GM18508 (cell line): ENCODE measurements around the gene AKR1C8.
"Not testable (repeated sequence)": the region's sequence is repeated elsewhere in the genome, so short reads cannot be mapped to it uniquely, and the experiment has no call there.

ENCODE experiments used
- ATAC-seq: cut with Tn5 transposase; IDR thresholded peaks from one replicate; pipeline ENCODE4 v1.9.1; 2021; ENCODE audit warnings: moderate number of reproducible peaks; ENCODE audit not compliant: insufficient read depth, unreplicated experiment

Gene AKR1C8

DNA sequence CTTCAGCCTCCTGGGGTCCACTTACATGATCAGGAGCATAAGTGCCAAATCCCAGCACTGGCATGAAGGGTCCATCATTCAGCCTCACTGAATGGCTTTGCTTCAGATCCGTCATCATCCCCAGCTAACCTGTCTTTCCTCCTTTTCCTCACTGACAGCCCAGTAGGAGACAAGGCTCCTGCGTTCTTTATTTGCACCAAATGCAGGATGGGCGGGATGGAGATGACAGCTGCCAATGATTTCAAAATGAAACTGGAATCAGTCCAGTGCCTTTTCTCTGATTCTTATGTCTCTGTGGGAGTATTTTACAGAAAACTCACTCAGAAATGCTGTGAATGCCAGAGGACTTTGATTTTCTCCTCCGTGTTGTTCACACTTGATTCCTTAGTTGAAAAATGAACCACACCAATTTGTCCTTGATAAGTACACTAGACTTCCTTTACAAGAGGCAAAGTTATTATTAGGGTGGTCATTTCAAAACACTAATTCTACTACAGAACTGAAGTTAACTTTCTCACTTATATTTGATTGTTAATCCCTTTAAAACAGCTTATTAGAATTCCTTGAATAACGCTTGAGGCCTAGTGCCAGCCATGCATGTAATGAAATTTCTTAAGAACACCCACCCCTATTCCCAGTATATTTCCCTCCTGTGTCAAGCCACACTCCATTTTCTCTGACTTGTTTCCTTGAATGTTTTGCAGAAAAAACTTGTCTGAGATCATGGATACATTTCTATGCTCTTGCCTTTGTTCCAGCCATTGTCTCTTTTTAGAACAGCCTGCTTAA lies at the start of gene AKR1C8:
AKR1C8 (minus strand) TSS at position 164 of the 789 bp plus-strand sequence; CDS start at position 118, 46 bp downstream.
- ATAC-seq = no peak

DNA sequence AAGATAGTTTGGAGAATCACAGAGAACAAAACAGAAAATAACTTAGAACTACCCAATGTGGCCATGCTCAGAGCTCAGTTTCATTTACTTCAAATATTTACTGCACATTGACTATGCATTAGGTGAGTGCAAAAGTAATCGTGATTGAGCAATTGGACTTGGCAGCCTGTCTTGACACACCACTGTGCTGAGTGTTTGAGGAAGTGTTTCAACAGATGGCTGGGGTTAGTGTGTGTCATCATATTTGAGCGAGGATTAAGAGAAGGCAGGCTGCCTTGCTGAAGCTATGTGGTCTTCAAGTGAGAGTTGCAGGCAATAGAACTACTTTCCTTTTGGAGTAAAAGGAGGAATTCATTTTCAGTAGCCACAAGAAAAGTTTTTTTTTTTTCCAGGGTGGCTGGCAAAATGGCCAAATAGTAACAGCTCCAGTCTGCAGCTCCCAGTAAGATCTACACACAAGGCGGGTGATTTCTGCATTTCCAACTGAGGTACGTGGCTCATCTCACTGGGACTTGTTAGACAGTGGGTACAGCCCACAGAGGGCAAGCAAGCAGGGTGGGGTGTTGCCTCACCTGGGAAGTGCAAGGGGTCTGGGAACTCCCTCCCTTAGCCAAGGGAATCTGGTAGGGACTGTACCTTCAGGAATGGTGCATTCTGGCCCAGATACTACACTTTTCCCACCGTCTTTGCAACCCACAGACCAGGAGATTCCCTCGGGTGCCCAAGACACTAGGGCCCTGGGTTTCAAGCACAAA lies 49.3 kb upstream of the AKR1C8 start:
- ATAC-seq = no peak

DNA sequence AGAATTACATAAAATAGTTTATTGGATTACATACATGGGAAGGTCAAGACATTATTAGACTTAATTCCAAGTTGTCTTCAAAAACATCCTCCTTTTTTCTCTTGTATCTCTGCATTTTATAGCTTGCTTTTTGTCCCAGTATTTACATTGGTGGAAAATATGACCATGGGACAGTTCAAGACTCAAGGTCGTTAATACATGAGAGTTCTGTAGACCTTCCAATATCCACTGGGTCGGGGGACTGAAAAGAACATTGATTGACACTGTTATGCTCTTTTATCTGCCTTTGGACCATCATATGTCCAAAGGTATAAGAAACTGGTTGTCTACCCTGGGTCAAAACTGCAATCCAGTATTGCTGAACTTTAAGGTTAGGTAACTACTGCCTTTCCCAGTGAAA lies 48.4 kb upstream of the AKR1C8 start:
- no peak for ATAC-seq

DNA sequence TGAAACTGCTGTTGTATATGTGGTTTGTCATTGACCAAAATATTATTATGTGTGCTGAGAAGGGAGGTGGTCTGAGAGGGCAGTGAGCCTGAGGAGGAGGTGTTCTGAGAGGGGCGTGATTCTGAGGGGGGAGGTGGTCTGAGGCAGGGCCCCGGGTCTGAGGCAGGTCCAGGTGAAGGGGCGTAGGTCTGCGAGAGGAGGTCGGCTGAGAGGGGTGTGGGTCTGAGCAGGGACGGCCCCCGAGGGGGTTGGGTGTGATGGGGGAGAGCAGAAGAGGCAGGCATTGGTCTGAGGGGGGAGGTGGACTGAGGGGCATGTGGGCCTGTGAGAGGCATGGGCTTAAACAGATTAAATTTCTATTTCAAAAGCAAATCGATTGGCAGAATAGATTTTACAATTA lies 44.1 kb upstream of the AKR1C8 start:
- ATAC-seq = no peak

DNA sequence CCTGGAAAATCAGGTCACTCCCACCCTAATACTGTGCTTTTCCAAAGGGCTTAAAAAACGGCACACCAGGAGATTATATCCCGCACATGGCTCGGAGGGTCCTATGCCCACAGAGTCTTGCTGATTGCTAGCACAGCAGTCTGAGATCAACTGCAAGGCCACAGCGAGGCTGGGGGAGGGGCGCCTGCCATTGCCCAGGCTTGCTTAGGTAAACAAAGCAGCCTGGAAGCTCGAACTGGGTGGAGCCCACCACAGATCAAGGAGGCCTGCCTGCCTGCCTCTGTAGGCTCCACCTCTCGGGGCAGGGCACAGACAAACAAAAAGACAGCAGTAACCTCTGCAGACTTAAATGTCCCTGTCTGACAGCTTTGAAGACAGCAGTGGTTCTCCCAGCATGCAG lies 38.0 kb upstream of the AKR1C8 start:
- not testable (repeated sequence) for ATAC-seq

DNA sequence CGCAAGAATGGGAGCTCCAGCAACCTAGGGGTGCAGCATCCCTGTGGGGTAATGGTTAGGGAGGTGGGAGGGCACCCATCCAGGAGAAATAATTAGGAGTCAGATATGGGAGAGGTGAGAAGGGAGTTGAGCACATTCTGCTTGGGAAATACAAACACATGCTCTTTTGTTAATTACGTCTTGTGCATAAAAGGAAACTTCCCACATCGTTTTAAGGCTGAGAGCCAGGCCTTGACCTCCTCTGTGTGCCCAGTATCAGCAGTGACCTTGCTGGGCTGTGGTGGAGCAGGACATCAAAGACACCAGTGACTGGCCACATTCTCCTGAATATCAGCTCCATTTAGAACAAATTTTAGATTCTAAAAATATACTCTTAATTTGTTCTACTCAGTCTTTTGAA lies 34.3 kb upstream of the AKR1C8 start:
- no peak for ATAC-seq

DNA sequence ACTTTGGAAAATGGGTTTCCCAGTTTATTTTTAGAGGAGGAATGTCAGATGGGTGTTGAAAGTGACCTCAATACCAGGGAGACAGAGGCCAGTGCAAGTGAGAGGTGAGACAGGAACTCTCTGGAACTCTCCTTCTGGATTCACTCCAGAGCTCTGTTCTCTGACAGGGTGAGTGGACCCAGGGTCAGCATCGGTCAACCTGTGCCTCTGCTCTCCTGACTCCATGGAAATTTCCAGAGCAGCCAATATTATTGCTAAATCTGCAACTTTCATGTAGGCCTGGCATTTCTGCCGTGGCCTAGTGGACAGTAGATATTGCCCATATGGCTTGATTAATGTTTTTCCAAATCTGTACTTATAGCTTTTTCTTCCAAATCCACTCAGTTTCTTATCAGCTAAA lies 31.9 kb upstream of the AKR1C8 start:
- ATAC-seq = no peak

DNA sequence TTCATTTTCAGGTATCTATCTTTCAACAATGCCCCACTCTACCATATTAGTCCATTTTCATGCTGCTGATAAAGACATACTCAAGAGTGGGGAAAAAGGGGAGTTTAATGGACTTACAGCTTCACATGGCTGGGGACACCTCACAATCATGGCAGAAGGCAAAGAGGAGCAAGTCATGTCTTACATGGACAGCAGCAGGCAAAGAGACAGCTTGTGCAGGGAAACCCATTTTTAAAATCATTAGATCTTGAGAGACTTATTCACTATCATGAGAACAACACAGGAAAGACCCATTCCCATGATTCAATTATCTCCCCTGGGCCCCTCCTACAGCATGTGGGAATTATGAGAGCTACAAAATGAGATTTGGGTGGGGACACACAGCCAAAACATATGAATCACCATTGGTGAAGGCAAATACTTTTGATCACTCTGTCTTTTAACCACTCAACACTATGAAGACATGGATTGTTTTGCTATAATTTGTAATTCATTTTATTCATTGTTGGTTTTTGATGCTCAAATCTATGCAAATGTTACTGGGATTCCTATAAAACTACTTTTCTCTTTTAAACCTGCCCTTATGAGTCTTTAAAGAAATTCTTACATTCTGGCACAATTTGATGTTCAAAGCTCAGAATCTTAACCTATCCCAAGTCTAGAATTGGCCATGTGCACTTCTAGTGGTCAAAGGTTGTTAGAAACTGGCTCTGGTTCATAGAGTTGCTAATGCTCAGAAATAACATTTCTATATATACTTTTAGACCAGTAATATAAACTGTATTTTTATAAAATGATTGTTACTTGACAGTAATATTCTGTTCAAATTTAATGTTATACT lies 27.0 kb upstream of the AKR1C8 start:
- no peak for ATAC-seq

DNA sequence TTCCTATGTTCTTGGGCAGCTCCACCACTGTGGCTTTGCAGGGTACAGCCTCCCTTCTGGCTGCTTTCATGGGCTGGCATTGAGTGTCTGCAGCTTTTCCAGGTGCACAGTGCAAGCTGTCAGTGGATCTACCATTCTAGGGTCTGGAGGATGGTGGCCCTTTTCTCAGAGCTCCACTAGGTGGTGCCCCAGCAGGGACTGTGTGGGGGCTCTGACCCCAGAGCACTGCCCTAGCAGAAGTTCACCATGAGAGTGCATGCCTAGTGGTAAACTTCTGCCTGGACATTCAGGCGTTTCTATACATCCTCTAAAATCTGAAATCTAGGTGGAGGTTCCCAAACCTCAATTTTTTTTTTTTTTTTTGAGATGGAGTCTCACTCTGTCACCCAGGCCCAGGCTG lies 25.3 kb upstream of the AKR1C8 start:
- not testable (repeated sequence) for ATAC-seq

DNA sequence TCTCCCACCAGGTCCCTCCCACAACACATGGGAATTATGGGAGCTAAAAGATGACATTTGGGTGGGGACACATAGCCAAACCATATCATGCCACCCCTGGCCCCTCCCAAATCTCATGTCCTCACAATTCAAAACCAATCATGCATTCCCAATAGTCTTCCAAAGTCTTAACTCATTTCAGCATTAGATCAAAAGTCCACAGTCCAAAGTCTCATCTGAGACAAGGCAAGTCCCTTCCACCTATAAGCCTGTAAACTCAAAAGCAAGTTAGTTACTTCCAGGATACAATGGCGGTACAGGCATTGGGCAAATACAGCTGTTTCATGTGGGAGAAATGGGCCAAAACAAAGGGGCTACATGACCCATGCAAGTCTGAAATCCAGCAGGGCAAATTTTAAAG lies 24.8 kb upstream of the AKR1C8 start:
- not testable (repeated sequence) for ATAC-seq

DNA sequence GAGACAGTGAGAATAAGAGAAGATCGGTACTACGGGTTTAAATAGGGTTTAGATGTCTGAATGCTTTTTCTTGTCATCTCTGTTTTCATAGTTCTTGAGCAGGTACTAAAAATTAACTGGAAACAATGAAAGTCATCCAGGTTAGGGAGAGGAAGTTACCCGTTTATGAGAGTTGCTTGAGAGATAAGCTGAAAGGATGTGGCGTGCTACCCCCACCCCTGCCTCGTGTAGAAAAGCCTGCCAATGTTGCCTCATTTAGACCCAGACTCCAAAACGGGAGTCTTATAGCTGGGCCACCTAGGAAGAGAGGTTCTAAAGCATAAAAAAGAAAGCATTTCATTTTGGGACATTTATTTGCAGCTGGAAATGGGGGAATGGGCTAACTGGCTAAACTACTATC lies 21.8 kb upstream of the AKR1C8 start:
- no peak for ATAC-seq

DNA sequence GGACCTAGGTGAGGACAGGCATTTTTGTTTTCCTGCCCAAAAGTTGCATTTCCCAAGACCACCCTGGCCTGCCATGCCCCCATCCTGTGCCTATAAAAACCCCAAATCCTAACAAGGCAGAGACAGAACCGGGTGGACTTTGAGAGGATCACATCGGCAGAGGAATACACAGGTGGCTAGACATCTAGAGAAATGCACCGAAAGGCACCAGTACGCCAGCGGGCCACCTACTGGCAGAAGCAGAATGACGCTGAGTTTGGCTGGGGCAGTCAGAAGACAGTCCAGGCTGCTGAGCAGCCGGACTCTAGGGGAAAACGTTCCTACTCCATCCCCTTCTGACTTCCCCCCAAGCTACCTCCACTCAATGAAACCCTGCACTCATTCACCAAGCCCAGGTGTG lies 14.4 kb upstream of the AKR1C8 start:
- ATAC-seq = no peak

DNA sequence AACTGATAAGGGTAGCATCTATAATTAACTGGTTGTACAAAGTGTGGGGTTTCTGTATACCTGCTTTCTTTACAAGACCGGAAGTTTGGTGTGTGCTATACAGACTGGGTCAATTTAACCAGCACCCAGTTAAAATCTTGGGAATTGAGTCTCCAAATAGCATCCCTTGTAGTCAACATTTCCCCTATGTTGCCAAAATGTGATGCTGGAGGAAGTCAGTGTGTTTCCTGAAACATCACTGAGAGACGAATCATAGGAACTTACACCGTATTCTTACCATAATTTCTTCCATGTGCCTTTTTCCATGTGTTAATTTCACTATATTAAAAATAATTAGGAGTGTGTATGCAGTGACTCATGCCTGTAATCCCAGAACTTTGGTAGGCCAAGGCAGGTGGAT lies 13.4 kb upstream of the AKR1C8 start:
- no peak for ATAC-seq

DNA sequence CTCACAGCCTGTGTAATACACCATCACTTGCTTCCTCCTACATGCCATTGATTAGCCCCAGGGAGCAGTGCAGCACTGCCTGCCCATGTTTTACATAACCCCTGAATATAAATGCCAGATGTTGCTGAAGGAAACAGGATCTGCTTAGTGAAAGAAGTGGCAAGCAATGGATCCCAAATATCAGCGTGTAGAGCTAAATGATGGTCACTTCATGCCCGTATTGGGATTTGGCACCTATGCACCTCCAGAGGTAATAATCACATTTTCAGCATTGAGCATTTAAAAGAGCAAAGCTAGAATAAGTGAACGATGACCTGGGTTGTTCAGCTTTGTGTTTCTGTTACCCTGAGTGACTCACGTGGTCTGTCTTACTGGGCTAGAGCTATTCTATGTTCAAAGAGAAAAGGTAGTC lies 11.8 kb upstream of the AKR1C8 start, which contains the start of gene AKR1C4:
AKR1C4 (plus strand) TSS at position 136 of the 412 bp plus-strand sequence; CDS start at position 167, 31 bp downstream.
- no peak for ATAC-seq

DNA sequence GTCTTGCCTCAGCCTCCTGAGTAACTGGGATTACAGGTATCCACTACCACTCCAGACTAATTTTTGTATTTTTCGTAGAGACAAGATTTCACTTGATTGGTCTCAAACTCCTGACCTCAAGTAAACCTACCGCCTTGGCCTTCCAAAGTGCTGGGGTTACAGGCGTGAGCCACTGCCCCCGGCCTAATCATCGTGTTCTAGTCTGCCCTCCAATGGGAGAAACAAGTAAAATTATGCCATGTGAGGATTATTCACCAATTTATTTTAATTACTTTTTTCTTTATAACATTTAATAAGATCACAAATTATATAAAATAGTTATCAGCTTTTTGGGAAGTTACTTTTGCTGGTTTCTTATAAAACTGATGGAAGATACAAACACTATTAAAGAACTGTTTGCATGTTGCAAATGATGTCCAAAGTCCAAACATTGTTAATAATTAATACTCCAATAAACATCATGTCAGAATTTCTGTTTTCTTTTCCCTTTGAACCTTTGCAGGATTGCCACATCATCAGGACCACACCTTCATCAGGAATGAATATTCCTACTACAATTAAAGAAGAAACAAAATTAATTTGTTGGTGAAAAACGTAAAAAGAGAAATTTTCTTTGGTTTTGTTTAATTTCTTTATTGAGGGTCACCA lies 10.9 kb upstream of the AKR1C8 start:
- ATAC-seq = no peak

DNA sequence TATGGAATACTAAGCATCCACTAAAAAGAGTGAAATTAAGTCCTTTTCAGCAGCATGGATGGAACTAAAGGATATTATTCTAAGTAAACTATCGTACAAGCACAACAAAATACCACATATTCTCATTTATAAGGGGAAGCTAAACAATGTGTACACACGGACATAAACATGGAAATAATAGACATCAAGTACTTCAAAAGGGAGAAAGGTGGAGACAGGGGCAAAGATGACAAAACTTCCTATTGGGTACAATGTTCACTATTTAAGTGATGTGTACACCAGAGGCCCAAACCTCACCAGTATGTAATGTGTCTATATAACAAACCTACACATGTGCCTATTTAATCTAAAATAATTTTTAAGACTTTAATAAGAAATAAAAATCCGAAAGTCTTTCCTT lies 9.5 kb upstream of the AKR1C8 start:
- no peak for ATAC-seq

DNA sequence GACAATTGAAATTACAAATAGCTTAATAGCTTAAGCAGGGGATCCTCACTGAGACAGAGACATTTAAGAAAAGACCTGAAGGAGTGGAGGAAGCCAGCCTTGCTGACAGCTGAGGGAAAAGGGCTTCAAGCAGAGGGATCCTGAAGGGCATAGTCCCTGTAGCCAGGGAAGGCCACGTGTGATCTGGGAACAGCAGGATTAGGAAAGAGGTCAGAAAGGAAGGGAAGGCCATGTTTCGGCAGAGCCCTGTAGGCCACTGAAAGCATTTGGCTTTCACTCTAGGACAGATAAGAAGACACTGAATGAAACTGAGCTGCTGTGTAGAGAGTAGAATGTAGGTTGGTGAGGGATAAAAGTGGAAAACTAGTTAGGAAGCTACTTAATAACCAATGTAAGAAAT lies 3.4 kb upstream of the AKR1C8 start:
- ATAC-seq = no peak

DNA sequence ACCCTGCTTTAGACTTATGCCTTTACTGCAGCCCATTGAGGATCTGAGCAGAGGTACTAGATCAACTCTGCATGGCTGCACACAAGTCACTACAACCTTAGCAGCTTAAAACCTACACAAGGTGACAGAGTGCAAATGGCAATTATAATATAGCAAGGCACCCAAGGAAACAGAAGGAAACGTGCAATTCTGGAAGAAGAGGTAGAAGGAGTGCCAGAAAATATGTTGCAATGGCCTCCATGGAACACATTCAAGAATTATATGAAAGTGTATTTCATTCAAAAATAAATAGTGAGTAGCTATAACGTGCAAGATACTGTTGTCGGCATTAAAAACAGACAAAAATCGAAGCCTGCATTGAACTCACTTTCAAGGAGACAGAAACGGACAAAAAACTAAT lies 2.9 kb upstream of the AKR1C8 start:
- ATAC-seq = no peak

DNA sequence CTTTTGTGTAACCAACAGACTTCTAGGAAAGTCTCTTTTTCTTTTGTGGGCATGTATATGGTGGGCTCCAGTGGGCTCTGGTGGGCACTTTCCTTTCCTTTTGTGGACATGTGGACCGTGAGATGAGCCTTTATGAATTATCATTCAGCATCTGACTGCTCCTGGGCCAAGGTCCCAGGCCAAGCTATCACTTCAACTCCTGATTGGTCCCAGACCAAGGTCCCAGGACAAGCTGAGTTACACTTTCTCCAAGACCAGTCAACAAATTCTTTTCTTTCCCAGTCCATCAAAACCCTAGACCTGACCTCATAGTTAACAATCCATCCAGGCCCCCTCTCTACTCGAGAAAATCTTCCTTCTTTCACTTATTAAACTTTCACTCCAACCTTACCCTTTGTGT lies 1.0 kb downstream of the AKR1C8 start:
- no peak for ATAC-seq

DNA sequence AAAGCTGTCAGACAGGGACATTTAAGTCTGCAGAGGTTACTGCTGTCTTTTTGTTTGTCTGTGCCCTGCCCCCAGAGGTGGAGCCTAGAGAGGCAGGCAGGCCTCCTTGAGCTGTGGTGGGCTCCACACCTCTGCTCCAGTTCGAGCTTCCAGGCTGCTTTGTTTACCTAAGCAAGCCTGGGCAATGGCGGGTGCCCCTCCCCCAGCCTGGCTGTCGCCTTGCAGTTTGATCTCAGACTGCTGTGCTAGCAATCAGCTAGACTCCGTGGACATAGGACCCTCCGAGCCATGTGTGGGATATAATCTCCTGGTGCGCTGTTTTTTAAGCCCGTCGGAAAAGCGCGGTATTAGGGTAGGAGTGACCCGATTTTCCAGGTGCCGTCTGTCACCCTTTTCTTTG lies 4.4 kb downstream of the AKR1C8 start:
- not testable (repeated sequence) for ATAC-seq
